Caco-2 (cell line): ENCODE data around the gene ABHD12. TPM values are rescaled to one million over a fixed set of nuclear protein-coding genes. Genes with fewer than 3 reads are reported as not detected.
"Not testable (repeated sequence)": the region's sequence is repeated elsewhere in the genome, so short reads cannot be mapped to it uniquely, and the experiment has no call there.

ENCODE experiments used
- BruUV-seq: library from RNA; stranded (reverse); fragments of 400-500 nt; replicated peaks from 2 replicates; lab custom pipeline; 2021; lab: Mats Ljungman, UMichigan
- CTCF ChIA-PET: fragments of 300-600 bp; sonication (Branson Sonifier 250); formaldehyde crosslinking; loops from one replicate; lab custom pipeline; 2022; ENCODE audit warnings: antibody characterized with exemption; lab: Charles Lee
- POLR2A ChIA-PET: fragments of 300-600 bp; sonication (Branson Sonifier 250); formaldehyde crosslinking; loops from one replicate; lab custom pipeline; 2022; ENCODE audit warnings: antibody characterized with exemption; lab: Charles Lee
- DNase-seq, 2 experiments: peaks; one replicate each; pipeline versions ENCODE4 v3.0.0 to v3.0.0-alpha.2; 2020 to 2022
- H3K27me3 ChIP-seq: replicated peaks from 2 replicates; pipeline ENCODE4 v1.6.0; 2011; ENCODE audit warnings: low read length; ENCODE audit not compliant: control insufficient read depth, insufficient read depth
- H3K36me3 ChIP-seq: 2 replicates; pipeline ENCODE4 v1.5.1; 2011; ENCODE audit warnings: low read length; ENCODE audit not compliant: control insufficient read depth, insufficient read depth
- H3K4me1 ChIP-seq: fragments of 250-450 bp; sonication (Bioruptor Pico); 2 replicates; pipeline ENCODE4 v1.5.1; 2020; ENCODE audit warnings: mild to moderate bottlenecking
- H3K4me3 ChIP-seq: 2 replicates; pipeline ENCODE4 v1.5.1; 2011; ENCODE audit warnings: low read depth, mild to moderate bottlenecking, control low read depth, low read length
- H3K9me3 ChIP-seq: fragments of 250-450 bp; sonication (Bioruptor Pico); 2 replicates; pipeline ENCODE4 v1.5.1; 2020; ENCODE audit warnings: mild to moderate bottlenecking, moderate library complexity
- H3K27ac Mint-ChIP-seq: one replicate; pipeline ENCODE4 v1.8.0; 2022; ENCODE audit warnings: mixed read lengths; ENCODE audit not compliant: unreplicated experiment
- H3K27me3 Mint-ChIP-seq: one replicate; pipeline ENCODE4 v1.8.0; 2022; ENCODE audit warnings: mixed read lengths; ENCODE audit not compliant: insufficient read depth, unreplicated experiment
- H3K36me3 Mint-ChIP-seq: one replicate; pipeline ENCODE4 v1.8.0; 2022; ENCODE audit warnings: mild to moderate bottlenecking, mixed read lengths; ENCODE audit not compliant: insufficient read depth, unreplicated experiment
- H3K4me1 Mint-ChIP-seq: one replicate; pipeline ENCODE4 v1.8.0; 2022; ENCODE audit warnings: low read depth, mixed read lengths; ENCODE audit not compliant: unreplicated experiment
- H3K4me3 Mint-ChIP-seq: one replicate; pipeline ENCODE4 v1.8.0; 2022; ENCODE audit warnings: mild to moderate bottlenecking, moderate library complexity, mixed read lengths; ENCODE audit not compliant: unreplicated experiment
- H3K9me3 Mint-ChIP-seq: one replicate; pipeline ENCODE4 v1.8.0; 2022; ENCODE audit warnings: mixed read lengths; ENCODE audit not compliant: unreplicated experiment
- intact Hi-C: fragments of 100-400 bp; cut with micrococcal nuclease; formaldehyde crosslinking; loops from one replicate; pipeline ENCODE4 v1.10.0; 2022; ENCODE audit not compliant: unreplicated experiment
- total RNA-seq: library from RNA; stranded (reverse); gene quantifications from 2 replicates; pipeline ENCODE4 v1.2.3, GENCODE V29; 2022
- TF ChIP-seq, protein P1 (sequence below), 2 experiments: fragments of 200-600 bp in 1 of 2; IDR thresholded peaks; 1 replicate in 1 of 2; 2 replicates in 1 of 2; pipeline versions ENCODE4 v1.5.1 to v1.8.0; 2011 to 2022; ENCODE audit warnings: antibody characterized with exemption in 1 of 2, control low read depth in 1 of 2, inconsistent platforms in 1 of 2, low read depth in 1 of 2, low read length in 1 of 2, mild to moderate bottlenecking in 1 of 2, moderate library complexity in 1 of 2; ENCODE audit not compliant: insufficient read depth in 1 of 2, severe bottlenecking in 1 of 2, unreplicated experiment in 1 of 2

The ABHD12 gene
- total RNA-seq, 1 experiment from 2014 or later: 104 TPM

DNA sequence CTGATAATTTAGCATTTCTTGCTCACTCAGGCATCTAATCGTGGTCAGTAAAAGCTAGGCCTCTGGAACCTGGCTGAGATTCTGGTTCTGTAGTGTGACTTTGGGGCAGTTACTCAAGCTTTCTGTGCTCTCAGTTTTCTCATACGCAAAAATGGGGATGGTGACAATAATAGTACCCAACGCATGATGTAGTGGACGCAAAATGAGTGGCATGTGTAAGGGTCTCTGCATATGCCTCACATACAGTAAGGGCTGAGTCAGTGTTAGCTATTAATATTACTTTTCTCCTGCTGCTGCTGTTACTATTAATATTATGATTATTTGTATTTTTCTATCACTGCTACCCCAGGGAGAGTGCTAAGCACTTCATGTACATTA lies 17.5 kb upstream of the ABHD12 start:
- intact Hi-C loops: loop anchor here (10.0 kb wide), 1 partner anchor 413 kb away; the partner anchor contains the start of gene APMAP
- 0 out of 2 replicates have a peak, but pooled peaks cover 3% of the 10 kb centered on the region for H3K4me1 ChIP-seq
- peak overlapping the region; percentile 96 for H3K4me3 Mint-ChIP-seq
- H3K27me3 Mint-ChIP-seq: no peaks in the 10 kb centered on the region
- BruUV-seq: no TSS peak
- CTCF ChIA-PET: interaction anchor here (0.8 to 1.8 kb wide), 3 partner anchors 10 to 72 kb away, joined by 3 to 18 read pairs (median 6); no protein-coding TSS in a partner anchor
- no peaks in the 10 kb centered on the region for H3K27me3 ChIP-seq
- H3K27ac Mint-ChIP-seq: peak overlapping the region; percentile 99
- TF ChIP-seq, protein P1, sequence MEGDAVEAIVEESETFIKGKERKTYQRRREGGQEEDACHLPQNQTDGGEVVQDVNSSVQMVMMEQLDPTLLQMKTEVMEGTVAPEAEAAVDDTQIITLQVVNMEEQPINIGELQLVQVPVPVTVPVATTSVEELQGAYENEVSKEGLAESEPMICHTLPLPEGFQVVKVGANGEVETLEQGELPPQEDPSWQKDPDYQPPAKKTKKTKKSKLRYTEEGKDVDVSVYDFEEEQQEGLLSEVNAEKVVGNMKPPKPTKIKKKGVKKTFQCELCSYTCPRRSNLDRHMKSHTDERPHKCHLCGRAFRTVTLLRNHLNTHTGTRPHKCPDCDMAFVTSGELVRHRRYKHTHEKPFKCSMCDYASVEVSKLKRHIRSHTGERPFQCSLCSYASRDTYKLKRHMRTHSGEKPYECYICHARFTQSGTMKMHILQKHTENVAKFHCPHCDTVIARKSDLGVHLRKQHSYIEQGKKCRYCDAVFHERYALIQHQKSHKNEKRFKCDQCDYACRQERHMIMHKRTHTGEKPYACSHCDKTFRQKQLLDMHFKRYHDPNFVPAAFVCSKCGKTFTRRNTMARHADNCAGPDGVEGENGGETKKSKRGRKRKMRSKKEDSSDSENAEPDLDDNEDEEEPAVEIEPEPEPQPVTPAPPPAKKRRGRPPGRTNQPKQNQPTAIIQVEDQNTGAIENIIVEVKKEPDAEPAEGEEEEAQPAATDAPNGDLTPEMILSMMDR (IDR thresholded peaks at IDR 0.05; ENCODE audit: insufficient read depth in 1 of 2, low read depth in 1 of 2, low read length in 1 of 2, severe bottlenecking in 1 of 2, unreplicated experiment in 1 of 2): no peak
- peaks cover 11% of the 10 kb centered on the region for H3K4me1 Mint-ChIP-seq
- DNase-seq: no peak
- H3K9me3 Mint-ChIP-seq: peaks cover 16% of the 10 kb centered on the region
- H3K36me3 Mint-ChIP-seq: peaks cover 19% of the 10 kb centered on the region
- POLR2A ChIA-PET: interaction anchor here (1.1 to 1.3 kb wide), 4 partner anchors 29 to 162 kb away, joined by 3 to 11 read pairs (median 4); partner anchors contain the start of gene PYGB
- peak overlapping the region; percentile 69 for H3K4me3 ChIP-seq
- H3K9me3 ChIP-seq: peaks cover 11% of the 10 kb centered on the region
- no peaks in the 10 kb centered on the region; the same call in none of the 2 replicates for H3K36me3 ChIP-seq

DNA sequence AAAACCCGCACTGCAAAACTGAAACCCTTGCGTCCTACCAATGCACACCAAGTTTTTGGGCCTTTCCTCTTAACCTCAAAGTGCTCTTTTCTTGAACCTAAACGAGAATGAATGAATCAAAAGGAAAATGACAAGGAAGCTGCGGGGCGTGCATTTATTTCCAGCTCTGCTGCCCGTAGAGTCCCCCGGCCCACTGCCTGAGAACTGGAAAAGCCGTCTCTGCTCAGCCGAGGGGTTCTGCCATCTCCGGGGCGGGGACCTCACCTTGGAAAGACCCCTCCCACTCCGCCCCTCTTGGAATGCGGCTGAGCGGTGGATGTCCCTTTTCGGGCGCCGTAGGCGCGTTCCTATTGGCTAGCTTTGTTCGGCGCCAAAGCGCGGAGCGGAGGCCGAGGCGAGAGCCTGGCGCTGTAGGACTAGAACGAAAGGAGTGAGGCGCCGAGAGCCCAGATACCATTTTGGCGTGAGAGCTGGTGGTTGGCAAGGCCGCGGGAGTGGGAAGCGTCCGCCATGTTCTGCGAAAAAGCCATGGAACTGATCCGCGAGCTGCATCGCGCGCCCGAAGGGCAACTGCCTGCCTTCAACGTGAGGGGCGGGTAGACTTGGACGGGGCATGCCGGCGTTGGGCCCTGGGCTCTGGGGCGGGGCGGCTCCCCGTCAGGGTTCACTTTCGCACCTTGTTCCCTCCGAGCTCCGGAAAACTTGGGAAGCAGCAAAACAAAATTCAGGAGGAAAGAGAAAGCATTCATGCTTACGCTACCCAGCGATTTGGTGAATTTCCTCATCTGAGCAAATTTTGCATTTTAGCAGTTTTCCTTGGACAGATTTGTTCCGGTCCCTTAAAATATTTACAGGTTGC lies 16.9 kb upstream of the ABHD12 start, which contains the start of gene GINS1:
Gene GINS1, plus strand, starts transcription at position 363 of the 859 bp plus-strand sequence. Its CDS starts 148 bp downstream, at position 511.
- H3K27me3 ChIP-seq: no peaks in the 10 kb centered on the region
- H3K9me3 ChIP-seq: peaks cover 17% of the 10 kb centered on the region
- no peaks in the 10 kb centered on the region; the same call in none of the 2 replicates for H3K36me3 ChIP-seq
- Mint-ChIP-seq H3K4me1 (peaks cover 11% of the 10 kb centered on the region), H3K4me3 (peak within 1 kb of the TSS; percentile 96), H3K9me3 (peaks cover 22% of the 10 kb centered on the region), H3K27ac (peak within 1 kb of the TSS; percentile 99), H3K27me3 (no peaks in the 10 kb centered on the region), H3K36me3 (peaks cover 22% of the 10 kb centered on the region)
- TSS peak; percentile 84 for BruUV-seq
- TF ChIP-seq, protein P1 (IDR thresholded peaks at IDR 0.05; ENCODE audit: insufficient read depth in 1 of 2, low read depth in 1 of 2, low read length in 1 of 2, severe bottlenecking in 1 of 2, unreplicated experiment in 1 of 2): no peak
- 0 out of 2 replicates have a peak, but pooled peaks cover 3% of the 10 kb centered on the region for H3K4me1 ChIP-seq
- peak; percentile 98 for DNase-seq
- intact Hi-C loops: loop anchor here (1.0 to 10.0 kb wide), 2 partner anchors 17 to 413 kb away; partner anchors contain the start of genes ABHD12 and APMAP
- POLR2A ChIA-PET: interaction anchor here (0.6 to 1.3 kb wide), 11 partner anchors 9 to 163 kb away, joined by 3 to 14 read pairs (median 5); partner anchors contain the start of genes ABHD12 and PYGB
- H3K4me3 ChIP-seq: peak within 1 kb of the TSS; percentile 69
- CTCF ChIA-PET: interaction anchor here (0.8 to 1.8 kb wide), 3 partner anchors 9 to 71 kb away, joined by 3 to 18 read pairs (median 6); no protein-coding TSS in a partner anchor

DNA sequence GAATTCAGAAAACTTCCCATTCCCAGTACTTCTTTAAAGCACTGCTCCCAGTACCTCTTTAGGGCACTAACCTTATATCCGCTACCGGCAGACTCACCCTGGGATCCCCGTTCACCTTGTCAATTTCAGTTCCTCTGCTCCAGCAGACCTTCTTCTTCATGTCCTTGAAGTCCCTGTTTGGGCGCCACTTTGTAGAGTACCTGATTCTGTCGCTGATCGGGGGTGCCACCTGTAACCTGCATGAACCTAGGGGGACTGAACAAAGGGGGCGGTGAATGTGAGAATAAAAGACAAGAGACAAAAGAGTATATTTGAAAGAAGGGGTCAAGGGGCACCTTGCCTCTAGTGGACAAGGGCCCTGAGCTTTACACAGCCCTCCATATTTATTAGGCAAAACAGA lies 11.9 kb upstream of the ABHD12 start:
- Mint-ChIP-seq H3K4me1 (peaks cover 12% of the 10 kb centered on the region), H3K27ac (peak overlapping the region; percentile 51), H3K27me3 (no peaks in the 10 kb centered on the region), H3K4me3 (no peak overlapping the region), H3K36me3 (peaks cover 11% of the 10 kb centered on the region), H3K9me3 (peaks cover 26% of the 10 kb centered on the region)
- H3K4me1 ChIP-seq: peaks cover 17% of the 10 kb centered on the region
- H3K9me3 ChIP-seq: peaks cover 26% of the 10 kb centered on the region
- TF ChIP-seq, protein P1 (IDR thresholded peaks at IDR 0.05; ENCODE audit: insufficient read depth in 1 of 2, low read depth in 1 of 2, low read length in 1 of 2, severe bottlenecking in 1 of 2, unreplicated experiment in 1 of 2): no peak
- no peaks in the 10 kb centered on the region for H3K36me3 ChIP-seq
- H3K4me3 ChIP-seq: no peak overlapping the region
- ChIA-PET POLR2A (no interaction called here), CTCF (no interaction called here)
- H3K27me3 ChIP-seq: no peaks in the 10 kb centered on the region
- peak in 1 of 2 experiments; percentile 47 for DNase-seq
- BruUV-seq: no TSS peak
- intact Hi-C loops: loop anchor here (5.0 to 10.0 kb wide), 2 partner anchors 110 to 408 kb away; partner anchors contain the start of gene APMAP

DNA sequence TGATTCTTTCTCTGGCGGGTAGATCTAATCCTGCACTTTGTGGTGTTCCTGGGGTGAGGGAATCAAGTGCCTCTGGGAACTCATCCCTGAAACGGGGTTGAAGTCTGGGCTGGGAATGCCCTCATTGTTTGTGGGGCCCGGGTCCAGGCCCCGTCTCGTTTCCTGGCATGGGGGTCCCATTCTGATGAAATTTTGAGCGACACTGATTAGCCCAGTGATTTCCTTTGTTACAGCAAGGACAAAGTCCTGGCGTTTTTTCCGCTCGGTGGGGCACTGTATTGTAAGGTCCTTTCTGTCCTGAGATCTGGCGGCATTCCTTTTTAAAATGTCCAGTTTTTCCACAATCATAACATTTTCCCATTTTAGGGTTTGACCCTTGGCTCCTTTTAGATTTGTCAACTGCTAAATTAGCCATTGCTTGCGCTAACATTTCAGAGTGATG lies 9.7 kb upstream of the ABHD12 start:
- H3K36me3 ChIP-seq, H3K36me3 Mint-ChIP-seq, H3K4me3 ChIP-seq, DNase-seq, H3K27me3 ChIP-seq, BruUV-seq, H3K27ac Mint-ChIP-seq, H3K4me3 Mint-ChIP-seq, H3K27me3 Mint-ChIP-seq: not testable (repeated sequence)
- Mint-ChIP-seq H3K4me1 (peaks cover 21% of the 10 kb centered on the region), H3K9me3 (peaks cover 26% of the 10 kb centered on the region)
- Histone ChIP-seq H3K4me1 (peaks cover 25% of the 10 kb centered on the region), H3K9me3 (peaks cover 26% of the 10 kb centered on the region)
- ChIA-PET POLR2A (interaction anchor here (2.7 kb wide), 1 partner anchor 7 kb away, joined by 14 read pairs; the partner anchor contains the start of gene GINS1), CTCF (interaction anchor here (5.1 kb wide), 1 partner anchor 62 kb away, joined by 70 read pairs; no protein-coding TSS in a partner anchor)
- intact Hi-C loops: loop anchor here (5.0 to 10.0 kb wide), 2 partner anchors 108 to 406 kb away; partner anchors contain the start of gene APMAP
